Activated CD4-positive, alpha-beta memory T cell treated with anti-CD3 and anti-CD28 coated beads for 36 hours (primary cell): ENCODE results near the gene SBSN. TPM values are rescaled to one million over a fixed set of nuclear protein-coding genes. Genes with fewer than 3 reads are reported as not detected.

Experiments used
- CTCF ChIA-PET: fragments of 350-600 bp; sonication (Branson Sonifier 250); formaldehyde crosslinking; loops from one replicate; lab custom pipeline; 2021; ENCODE audit warnings: antibody characterized with exemption, inconsistent platforms; lab: Charles Lee
- POLR2A ChIA-PET: fragments of 350-600 bp; sonication (Branson Sonifier 250); formaldehyde crosslinking; loops from one replicate; lab custom pipeline; 2021; ENCODE audit warnings: antibody characterized with exemption; lab: Charles Lee
- DNase-seq: peaks from one replicate; pipeline ENCODE4 v3.0.0-alpha.2; 2020
- H3K27ac Mint-ChIP-seq: one replicate; pipeline ENCODE4 v1.8.0; 2021; ENCODE audit warnings: mixed read lengths
- H3K27me3 Mint-ChIP-seq: one replicate; pipeline ENCODE4 v1.8.0; 2021; ENCODE audit warnings: mixed read lengths
- H3K36me3 Mint-ChIP-seq: one replicate; pipeline ENCODE4 v1.8.0; 2021; ENCODE audit warnings: mixed read lengths
- H3K4me1 Mint-ChIP-seq: one replicate; pipeline ENCODE4 v1.8.0; 2021; ENCODE audit warnings: low read depth, mixed read lengths
- H3K4me3 Mint-ChIP-seq: one replicate; pipeline ENCODE4 v1.8.0; 2021; ENCODE audit warnings: mild to moderate bottlenecking, mixed read lengths
- H3K9me3 Mint-ChIP-seq: one replicate; pipeline ENCODE4 v1.8.0; 2021; ENCODE audit warnings: mixed read lengths
- intact Hi-C: fragments of 100-400 bp; cut with micrococcal nuclease; formaldehyde crosslinking; loops from one replicate; pipeline ENCODE4 v1.15.1; 2023
- total RNA-seq, 2 experiments: library from RNA; stranded (reverse); gene quantifications; one replicate each; pipeline ENCODE4 v1.2.3, GENCODE V29; 2021

SBSN gene
- total RNA-seq, 2 experiments from 2014 or later, result 0.10 TPM; not detected in 1

GRCh38 chr19:35509861-35510625, 18.1 kb downstream of the SBSN start:
- intact Hi-C loops, result loop anchor here (1.0 to 5.0 kb wide), 2 partner anchors 37 to 82 kb away; partner anchors contain the start of gene TMEM147
- peak overlapping the region; percentile 62 for H3K4me3 Mint-ChIP-seq
- no peaks in the 10 kb centered on the region for H3K9me3 Mint-ChIP-seq
- CTCF ChIA-PET, result interaction anchor here (0.5 to 4.7 kb wide), 35 partner anchors 8 to 415 kb away, joined by 3 to 59 read pairs (median 4); partner anchors contain the start of genes COX6B1, FFAR1, FFAR3 and PMIS2
- DNase-seq, result peak; percentile 81
- peaks cover 29% of the 10 kb centered on the region for H3K27me3 Mint-ChIP-seq
- H3K27ac Mint-ChIP-seq, result no peak overlapping the region
- POLR2A ChIA-PET, result interaction anchor here (0.6 kb wide), 1 partner anchor 31 kb away, joined by 3 read pairs; no protein-coding TSS in a partner anchor
- H3K36me3 Mint-ChIP-seq, result no peaks in the 10 kb centered on the region
- peaks cover 13% of the 10 kb centered on the region for H3K4me1 Mint-ChIP-seq

- Mint-ChIP-seq H3K27me3 (peaks cover 29% of the 10 kb centered on the region), H3K4me1 (peaks cover 13% of the 10 kb centered on the region), H3K36me3 (no peaks in the 10 kb centered on the region), H3K27ac (no peak overlapping the region), H3K9me3 (no peaks in the 10 kb centered on the region), H3K4me3 (peak overlapping the region; percentile 62)
- peak; percentile 63 for DNase-seq
- intact Hi-C loops, result no loop called here
- ChIA-PET POLR2A (no interaction called here), CTCF (interaction anchor here (0.6 to 4.7 kb wide), 17 partner anchors 7 to 405 kb away, joined by 3 to 59 read pairs (median 6); partner anchors contain the start of gene FFAR3)
Measured at GRCh38 chr19:35509018-35509652, 19.0 kb downstream of the SBSN start.

- Mint-ChIP-seq H3K9me3 (no peaks in the 10 kb centered on the region), H3K27ac (no peak overlapping the region), H3K27me3 (peaks cover 24% of the 10 kb centered on the region), H3K4me1 (peaks cover 13% of the 10 kb centered on the region), H3K36me3 (no peaks in the 10 kb centered on the region), H3K4me3 (no peak overlapping the region)
- intact Hi-C loops, result no loop called here
- CTCF ChIA-PET, result interaction anchor here (0.6 to 4.7 kb wide), 7 partner anchors 13 to 464 kb away, joined by 3 to 59 read pairs (median 4); no protein-coding TSS in a partner anchor
- DNase-seq, result no peak
- POLR2A ChIA-PET, result no interaction called here
Measured at GRCh38 chr19:35508129-35508528, 20.0 kb downstream of the SBSN start.

GRCh38 chr19:35507561-35507960, 20.6 kb downstream of the SBSN start:
- no peaks in the 10 kb centered on the region for H3K36me3 Mint-ChIP-seq
- H3K9me3 Mint-ChIP-seq, result no peaks in the 10 kb centered on the region
- H3K27ac Mint-ChIP-seq, result no peak overlapping the region
- POLR2A ChIA-PET, result no interaction called here
- CTCF ChIA-PET, result interaction anchor here (0.9 to 4.7 kb wide), 5 partner anchors 12 to 463 kb away, joined by 3 to 59 read pairs (median 5); no protein-coding TSS in a partner anchor
- intact Hi-C loops, result no loop called here
- peaks cover 13% of the 10 kb centered on the region for H3K4me1 Mint-ChIP-seq
- H3K4me3 Mint-ChIP-seq, result no peak overlapping the region
- peaks cover 24% of the 10 kb centered on the region for H3K27me3 Mint-ChIP-seq
- DNase-seq, result no peak

GRCh38 chr19:35506011-35506410, 22.1 kb downstream of the SBSN start:
- CTCF ChIA-PET, result interaction anchor here (1.1 to 1.3 kb wide), 2 partner anchors 9 to 11 kb away, joined by 4 to 7 read pairs; no protein-coding TSS in a partner anchor
- no peak for DNase-seq
- POLR2A ChIA-PET, result no interaction called here
- H3K9me3 Mint-ChIP-seq, result no peaks in the 10 kb centered on the region
- intact Hi-C loops, result no loop called here
- H3K36me3 Mint-ChIP-seq, result no peaks in the 10 kb centered on the region
- peaks cover 13% of the 10 kb centered on the region for H3K4me1 Mint-ChIP-seq
- H3K27ac Mint-ChIP-seq, result no peak overlapping the region
- peaks cover 19% of the 10 kb centered on the region for H3K27me3 Mint-ChIP-seq
- H3K4me3 Mint-ChIP-seq, result no peak overlapping the region

GRCh38 chr19:35502751-35503150, 25.4 kb downstream of the SBSN start:
- Mint-ChIP-seq H3K9me3 (no peaks in the 10 kb centered on the region), H3K4me3 (no peak overlapping the region), H3K4me1 (no peaks in the 10 kb centered on the region), H3K27me3 (peaks cover 3% of the 10 kb centered on the region), H3K36me3 (no peaks in the 10 kb centered on the region), H3K27ac (no peak overlapping the region)
- DNase-seq, result no peak
- ChIA-PET POLR2A (no interaction called here), CTCF (interaction anchor here (1.9 kb wide), 1 partner anchor 8 kb away, joined by 9 read pairs; no protein-coding TSS in a partner anchor)
- intact Hi-C loops, result no loop called here

GRCh38 chr19:35501684-35502083, 26.4 kb downstream of the SBSN start:
- Mint-ChIP-seq H3K4me3 (no peak overlapping the region), H3K27ac (no peak overlapping the region), H3K9me3 (no peaks in the 10 kb centered on the region), H3K36me3 (no peaks in the 10 kb centered on the region), H3K27me3 (peaks cover 3% of the 10 kb centered on the region), H3K4me1 (no peaks in the 10 kb centered on the region)
- intact Hi-C loops, result no loop called here
- CTCF ChIA-PET, result interaction anchor here (1.9 kb wide), 1 partner anchor 9 kb away, joined by 9 read pairs; no protein-coding TSS in a partner anchor
- no peak for DNase-seq
- POLR2A ChIA-PET, result no interaction called here

GRCh38 chr19:35500611-35501010, 27.5 kb downstream of the SBSN start:
- H3K27ac Mint-ChIP-seq, result no peak overlapping the region
- no peak overlapping the region for H3K4me3 Mint-ChIP-seq
- peaks cover 3% of the 10 kb centered on the region for H3K27me3 Mint-ChIP-seq
- no peaks in the 10 kb centered on the region for H3K4me1 Mint-ChIP-seq
- intact Hi-C loops, result no loop called here
- H3K36me3 Mint-ChIP-seq, result no peaks in the 10 kb centered on the region
- DNase-seq, result no peak
- CTCF ChIA-PET, result interaction anchor here (0.6 to 1.6 kb wide), 5 partner anchors 9 to 80 kb away, joined by 3 to 4 read pairs (median 3); no protein-coding TSS in a partner anchor
- no peaks in the 10 kb centered on the region for H3K9me3 Mint-ChIP-seq
- POLR2A ChIA-PET, result no interaction called here

GRCh38 chr19:35498984-35499527, 29.1 kb downstream of the SBSN start:
- no peak overlapping the region for H3K27ac Mint-ChIP-seq
- H3K36me3 Mint-ChIP-seq, result no peaks in the 10 kb centered on the region
- CTCF ChIA-PET, result interaction anchor here (2.5 kb wide), 1 partner anchor 12 kb away, joined by 8 read pairs; no protein-coding TSS in a partner anchor
- H3K4me1 Mint-ChIP-seq, result peaks cover 5% of the 10 kb centered on the region
- POLR2A ChIA-PET, result no interaction called here
- H3K4me3 Mint-ChIP-seq, result no peak overlapping the region
- H3K9me3 Mint-ChIP-seq, result no peaks in the 10 kb centered on the region
- no peak for DNase-seq
- no peaks in the 10 kb centered on the region for H3K27me3 Mint-ChIP-seq
- intact Hi-C loops, result no loop called here

GRCh38 chr19:35498220-35498619, 29.9 kb downstream of the SBSN start:
- Mint-ChIP-seq H3K4me1 (peaks cover 5% of the 10 kb centered on the region), H3K27ac (no peak overlapping the region), H3K9me3 (no peaks in the 10 kb centered on the region), H3K4me3 (no peak overlapping the region), H3K27me3 (no peaks in the 10 kb centered on the region), H3K36me3 (no peaks in the 10 kb centered on the region)
- intact Hi-C loops, result no loop called here
- CTCF ChIA-PET, result interaction anchor here (1.8 to 4.7 kb wide), 4 partner anchors 11 to 150 kb away, joined by 6 to 77 read pairs (median 28); partner anchors contain the start of gene FFAR1
- no peak for DNase-seq
- POLR2A ChIA-PET, result no interaction called here

- POLR2A ChIA-PET, result no interaction called here
- CTCF ChIA-PET, result interaction anchor here (0.6 to 4.7 kb wide), 5 partner anchors 10 to 149 kb away, joined by 4 to 77 read pairs (median 8); partner anchors contain the start of gene FFAR1
- H3K4me1 Mint-ChIP-seq, result peaks cover 5% of the 10 kb centered on the region
- DNase-seq, result no peak
- H3K27ac Mint-ChIP-seq, result no peak overlapping the region
- no peaks in the 10 kb centered on the region for H3K36me3 Mint-ChIP-seq
- no peak overlapping the region for H3K4me3 Mint-ChIP-seq
- H3K27me3 Mint-ChIP-seq, result no peaks in the 10 kb centered on the region
- H3K9me3 Mint-ChIP-seq, result no peaks in the 10 kb centered on the region
- intact Hi-C loops, result no loop called here
Measured at GRCh38 chr19:35497406-35497805, 30.7 kb downstream of the SBSN start.
